Measurements from ENCODE around the gene WDR72. TPM values are rescaled to one million over a fixed set of nuclear protein-coding genes. Genes with fewer than 3 reads are reported as not detected.

Gene WDR72
- total and polyA plus RNA-seq, 4 donors: 0.10 to 0.97 (median 0.45) TPM

DNA sequence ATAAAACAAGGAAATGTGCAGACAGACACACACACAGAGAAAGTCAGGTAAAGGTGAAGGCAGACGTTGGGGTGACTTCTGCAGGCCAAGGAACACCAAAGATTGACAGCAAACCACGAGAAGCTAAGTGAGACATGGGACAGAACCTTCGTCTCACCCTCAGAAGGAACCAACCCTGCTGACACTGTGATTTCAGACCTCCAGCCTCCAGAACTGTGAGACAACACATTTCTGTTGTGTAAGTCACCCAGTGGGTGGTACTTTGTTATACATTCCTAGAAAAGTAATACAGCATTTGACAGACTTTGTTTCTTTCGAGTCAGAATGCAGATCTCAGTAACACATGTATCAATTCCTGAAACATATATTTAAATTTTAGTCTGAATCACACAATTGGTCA lies 7.1 kb downstream of the WDR72 start:
- Histone ChIP-seq H3K9me3 (ENCODE audit: control insufficient read depth in 4 of 4, insufficient read depth in 3 of 4, low read length in 3 of 4) (no peaks in the 10 kb centered on the region), H3K27me3 (ENCODE audit: control insufficient read depth in 3 of 3, insufficient read depth in 3 of 3, low read length in 2 of 3) (no peaks in the 10 kb centered on the region), H3K36me3 (ENCODE audit: control insufficient read depth in 4 of 4, insufficient read depth in 4 of 4, low read length in 4 of 4) (no peaks in the 10 kb centered on the region), H3K4me1 (ENCODE audit: control insufficient read depth in 5 of 5, insufficient read depth in 5 of 5, low read length in 5 of 5) (no peaks in the 10 kb centered on the region), H3K27ac (ENCODE audit: low read depth in 1 of 2, low read length in 1 of 2) (no peak overlapping the region), H3K4me3 (no peak overlapping the region), H3K9ac (ENCODE audit: insufficient read depth in 1 of 2, low read length in 2 of 2) (no peak overlapping the region)
- 79 to 80% methylated on average over 4 of the region's 4 CpGs for WGBS, 2 donors
- TF ChIP-seq CTCF (IDR thresholded peaks at IDR 0.05; ENCODE audit: control extremely low read depth, extremely low read depth): no peak
- ATAC-seq (ENCODE audit: insufficient read depth, low FRiP score): no peak
- no peak for DNase-seq

GRCh38 chr15:53747501-53748068 lies 11.9 kb downstream of the WDR72 start:
- Histone ChIP-seq H3K9ac (ENCODE audit: insufficient read depth in 1 of 2, low read length in 2 of 2) (no peak overlapping the region), H3K27ac (ENCODE audit: low read depth in 1 of 2, low read length in 1 of 2) (no peak overlapping the region), H3K4me3 (no peak overlapping the region), H3K27me3 (ENCODE audit: control insufficient read depth in 3 of 3, insufficient read depth in 3 of 3, low read length in 2 of 3) (no peaks in the 10 kb centered on the region), H3K36me3 (ENCODE audit: control insufficient read depth in 4 of 4, insufficient read depth in 4 of 4, low read length in 4 of 4) (no peaks in the 10 kb centered on the region), H3K4me1 (ENCODE audit: control insufficient read depth in 5 of 5, insufficient read depth in 5 of 5, low read length in 5 of 5) (no peaks in the 10 kb centered on the region), H3K9me3 (ENCODE audit: control insufficient read depth in 4 of 4, insufficient read depth in 3 of 4, low read length in 3 of 4) (no peaks in the 10 kb centered on the region)
- DNase-seq: no peak
- ATAC-seq (ENCODE audit: insufficient read depth, low FRiP score): no peak
- 64 to 80% methylated on average over 1 of the region's 1 CpG for WGBS, 2 donors
- no peak for TF ChIP-seq CTCF (IDR thresholded peaks at IDR 0.05; ENCODE audit: control extremely low read depth, extremely low read depth)

GRCh38 chr15:53746101-53746500 lies 13.4 kb downstream of the WDR72 start:
- H3K27ac ChIP-seq (ENCODE audit: low read depth in 1 of 2, low read length in 1 of 2): no peak overlapping the region
- H3K36me3 ChIP-seq (ENCODE audit: control insufficient read depth in 4 of 4, insufficient read depth in 4 of 4, low read length in 4 of 4): no peaks in the 10 kb centered on the region
- no peaks in the 10 kb centered on the region for H3K9me3 ChIP-seq (ENCODE audit: control insufficient read depth in 4 of 4, insufficient read depth in 3 of 4, low read length in 3 of 4)
- no peak for ATAC-seq (ENCODE audit: insufficient read depth, low FRiP score)
- DNase-seq: no peak
- no peak overlapping the region for H3K9ac ChIP-seq (ENCODE audit: insufficient read depth in 1 of 2, low read length in 2 of 2)
- WGBS, 2 donors: 88 to 90% methylated on average over 3 of the region's 3 CpGs
- H3K4me3 ChIP-seq: no peak overlapping the region
- H3K27me3 ChIP-seq (ENCODE audit: control insufficient read depth in 3 of 3, insufficient read depth in 3 of 3, low read length in 2 of 3): no peaks in the 10 kb centered on the region
- no peak for TF ChIP-seq CTCF (IDR thresholded peaks at IDR 0.05; ENCODE audit: control extremely low read depth, extremely low read depth)
- H3K4me1 ChIP-seq (ENCODE audit: control insufficient read depth in 5 of 5, insufficient read depth in 5 of 5, low read length in 5 of 5): no peaks in the 10 kb centered on the region

- no peaks in the 10 kb centered on the region for H3K36me3 ChIP-seq (ENCODE audit: control insufficient read depth in 4 of 4, insufficient read depth in 4 of 4, low read length in 4 of 4)
- H3K4me1 ChIP-seq (ENCODE audit: control insufficient read depth in 5 of 5, insufficient read depth in 5 of 5, low read length in 5 of 5): peaks cover 0 to 4% (median 0%) of the 10 kb centered on the region in 5 donors
- DNase-seq (peak; percentile 14 to 64 (median 40)), ATAC-seq (ENCODE audit: insufficient read depth, low FRiP score) (no peak)
- H3K27ac ChIP-seq (ENCODE audit: low read depth in 1 of 2, low read length in 1 of 2): no peak overlapping the region
- H3K9me3 ChIP-seq (ENCODE audit: control insufficient read depth in 4 of 4, insufficient read depth in 3 of 4, low read length in 3 of 4): peaks cover 0 to 4% (median 0%) of the 10 kb centered on the region in 4 donors
- no peak overlapping the region for H3K9ac ChIP-seq (ENCODE audit: insufficient read depth in 1 of 2, low read length in 2 of 2)
- 38 to 47% methylated on average over 4 of the region's 4 CpGs for WGBS, 2 donors
- H3K4me3 ChIP-seq: no peak overlapping the region
- no peaks in the 10 kb centered on the region for H3K27me3 ChIP-seq (ENCODE audit: control insufficient read depth in 3 of 3, insufficient read depth in 3 of 3, low read length in 2 of 3)
- no peak for TF ChIP-seq CTCF (IDR thresholded peaks at IDR 0.05; ENCODE audit: control extremely low read depth, extremely low read depth)
Observed at GRCh38 chr15:53739651-53740050, 19.8 kb downstream of the WDR72 start.

Data from lung (tissue), 12 donors.